ENCODE results near the gene VCL.

Gene VCL

GRCh38 chr10:74083304-74083703, 85.4 kb downstream of the VCL start:
- TF ChIP-seq NFIC (IDR thresholded peaks at IDR 0.05), result no peak

DNA sequence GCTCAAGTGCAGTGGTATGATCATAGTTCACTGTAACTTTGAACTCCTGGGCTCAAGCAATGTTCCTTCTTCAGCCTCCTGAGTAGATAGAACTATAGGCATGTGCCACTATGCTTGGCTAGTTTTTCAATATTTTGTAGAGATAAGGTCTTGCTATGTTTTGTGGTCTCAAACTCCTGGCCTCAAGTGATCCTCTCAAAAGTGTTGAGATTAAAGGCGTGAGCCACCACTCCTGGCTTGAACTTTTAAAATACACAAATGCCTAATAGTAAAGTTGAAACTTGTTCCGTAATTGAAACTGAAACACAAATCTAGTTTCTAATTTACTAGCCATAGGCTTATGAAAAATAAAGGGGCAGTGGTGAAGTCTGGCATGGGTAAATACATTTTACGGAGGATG, 87.0 kb downstream of the VCL start:
- TF ChIP-seq CEBPB (IDR thresholded peaks at IDR 0.05) (no peak), REST (IDR thresholded peaks at IDR 0.05; ENCODE audit: low read depth) (no peak), FOXM1 (IDR thresholded peaks at IDR 0.05; ENCODE audit: borderline replicate concordance, low read depth) (no peak), TCF12 (IDR thresholded peaks at IDR 0.05; ENCODE audit: low read depth) (no peak), TAF1 (IDR thresholded peaks at IDR 0.05; ENCODE audit: low read depth) (no peak), CREB1 (IDR thresholded peaks at IDR 0.05; ENCODE audit: low read depth) (no peak)
- TF ChIP-seq, protein P1, sequence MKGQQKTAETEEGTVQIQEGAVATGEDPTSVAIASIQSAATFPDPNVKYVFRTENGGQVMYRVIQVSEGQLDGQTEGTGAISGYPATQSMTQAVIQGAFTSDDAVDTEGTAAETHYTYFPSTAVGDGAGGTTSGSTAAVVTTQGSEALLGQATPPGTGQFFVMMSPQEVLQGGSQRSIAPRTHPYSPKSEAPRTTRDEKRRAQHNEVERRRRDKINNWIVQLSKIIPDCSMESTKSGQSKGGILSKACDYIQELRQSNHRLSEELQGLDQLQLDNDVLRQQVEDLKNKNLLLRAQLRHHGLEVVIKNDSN (IDR thresholded peaks at IDR 0.05), result no peak

- no peak for TF ChIP-seq REST (IDR thresholded peaks at IDR 0.05; ENCODE audit: low read depth)
Measured at GRCh38 chr10:74086317-74086716, 88.4 kb downstream of the VCL start.

DNA sequence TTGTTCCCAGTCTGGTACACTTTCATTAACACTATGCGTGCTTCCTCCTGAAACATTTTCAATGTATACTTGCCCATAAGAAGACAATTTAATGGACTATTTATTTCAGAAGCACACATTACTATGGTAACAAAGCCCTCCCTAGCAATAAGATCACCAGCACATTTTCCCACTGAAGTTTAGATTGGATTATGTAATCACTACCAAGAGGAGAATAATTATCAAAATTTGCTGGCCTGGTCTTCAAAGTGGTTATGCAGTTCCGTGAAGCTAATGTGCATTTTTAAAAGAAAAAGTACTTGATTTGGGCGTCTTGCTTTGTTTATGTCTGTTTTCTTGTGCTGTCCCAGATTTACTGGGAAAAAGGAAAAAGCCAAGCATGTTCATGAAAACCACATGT, 90.8 kb downstream of the VCL start:
- TF ChIP-seq TAF1 (IDR thresholded peaks at IDR 0.05; ENCODE audit: low read depth), result no peak
- TF ChIP-seq NFIC (IDR thresholded peaks at IDR 0.05), result no peak
- TF ChIP-seq REST (IDR thresholded peaks at IDR 0.05; ENCODE audit: low read depth), result no peak
- TF ChIP-seq EP300 (IDR thresholded peaks at IDR 0.05; ENCODE audit: borderline replicate concordance), result no peak
- no peak for TF ChIP-seq FOXM1 (IDR thresholded peaks at IDR 0.05; ENCODE audit: borderline replicate concordance, low read depth)
- TF ChIP-seq ZBTB7A (IDR thresholded peaks at IDR 0.05; ENCODE audit: low read depth), result no peak
- TF ChIP-seq CEBPB (IDR thresholded peaks at IDR 0.05), result no peak
- TF ChIP-seq TEAD4 (IDR thresholded peaks at IDR 0.05), result no peak
- TF ChIP-seq RAD21 (IDR thresholded peaks at IDR 0.05; ENCODE audit: low read depth), result no peak
- no peak for TF ChIP-seq CREB1 (IDR thresholded peaks at IDR 0.05; ENCODE audit: low read depth)

- TF ChIP-seq TEAD4 (IDR thresholded peaks at IDR 0.05), result no peak
- no peak for TF ChIP-seq TAF1 (IDR thresholded peaks at IDR 0.05; ENCODE audit: low read depth)
- no peak for TF ChIP-seq RAD21 (IDR thresholded peaks at IDR 0.05; ENCODE audit: low read depth)
- TF ChIP-seq EGR1 (IDR thresholded peaks at IDR 0.05), result no peak
- TF ChIP-seq, protein P1 (IDR thresholded peaks at IDR 0.05), result no peak
- TF ChIP-seq EP300 (IDR thresholded peaks at IDR 0.05; ENCODE audit: borderline replicate concordance), result no peak
- TF ChIP-seq MAX (IDR thresholded peaks at IDR 0.05), result no peak
- TF ChIP-seq FOXM1 (IDR thresholded peaks at IDR 0.05; ENCODE audit: borderline replicate concordance, low read depth), result no peak
- TF ChIP-seq ZBTB7A (IDR thresholded peaks at IDR 0.05; ENCODE audit: low read depth), result no peak
- TF ChIP-seq CREB1 (IDR thresholded peaks at IDR 0.05; ENCODE audit: low read depth), result no peak
- no peak for TF ChIP-seq NFIC (IDR thresholded peaks at IDR 0.05)
- TF ChIP-seq CEBPB (IDR thresholded peaks at IDR 0.05), result no peak
- no peak for TF ChIP-seq TCF12 (IDR thresholded peaks at IDR 0.05; ENCODE audit: low read depth)
- no peak for TF ChIP-seq REST (IDR thresholded peaks at IDR 0.05; ENCODE audit: low read depth)
- no peak for TF ChIP-seq YY1 (IDR thresholded peaks at IDR 0.05; ENCODE audit: low read depth)
Measured at GRCh38 chr10:74092372-74092771, 94.5 kb downstream of the VCL start.
